ENCODE data around the gene TAOK3. TPM values are rescaled to one million over a fixed set of nuclear protein-coding genes. Genes with fewer than 3 reads are reported as not detected.

The TAOK3 gene
- total RNA-seq, 1 experiment from 2014 or later, result 39.1 TPM

- no peaks in the 10 kb centered on the region for H3K4me1 Mint-ChIP-seq (ENCODE audit: low read depth, unreplicated experiment)
- H3K27me3 Mint-ChIP-seq (ENCODE audit: unreplicated experiment), result no peaks in the 10 kb centered on the region
- DNase-seq, result no peak
- no peak overlapping the region for H3K4me3 Mint-ChIP-seq (ENCODE audit: low read depth, unreplicated experiment)
- TF ChIP-seq, protein P1, sequence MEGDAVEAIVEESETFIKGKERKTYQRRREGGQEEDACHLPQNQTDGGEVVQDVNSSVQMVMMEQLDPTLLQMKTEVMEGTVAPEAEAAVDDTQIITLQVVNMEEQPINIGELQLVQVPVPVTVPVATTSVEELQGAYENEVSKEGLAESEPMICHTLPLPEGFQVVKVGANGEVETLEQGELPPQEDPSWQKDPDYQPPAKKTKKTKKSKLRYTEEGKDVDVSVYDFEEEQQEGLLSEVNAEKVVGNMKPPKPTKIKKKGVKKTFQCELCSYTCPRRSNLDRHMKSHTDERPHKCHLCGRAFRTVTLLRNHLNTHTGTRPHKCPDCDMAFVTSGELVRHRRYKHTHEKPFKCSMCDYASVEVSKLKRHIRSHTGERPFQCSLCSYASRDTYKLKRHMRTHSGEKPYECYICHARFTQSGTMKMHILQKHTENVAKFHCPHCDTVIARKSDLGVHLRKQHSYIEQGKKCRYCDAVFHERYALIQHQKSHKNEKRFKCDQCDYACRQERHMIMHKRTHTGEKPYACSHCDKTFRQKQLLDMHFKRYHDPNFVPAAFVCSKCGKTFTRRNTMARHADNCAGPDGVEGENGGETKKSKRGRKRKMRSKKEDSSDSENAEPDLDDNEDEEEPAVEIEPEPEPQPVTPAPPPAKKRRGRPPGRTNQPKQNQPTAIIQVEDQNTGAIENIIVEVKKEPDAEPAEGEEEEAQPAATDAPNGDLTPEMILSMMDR (IDR thresholded peaks at IDR 0.05; ENCODE audit: unreplicated experiment), result no peak
- intact Hi-C loops (cut with micrococcal nuclease; ENCODE audit: unreplicated experiment), result no loop called here
- peaks cover 41% of the 10 kb centered on the region for H3K36me3 Mint-ChIP-seq (ENCODE audit: insufficient read depth, unreplicated experiment)
- no peak overlapping the region for H3K27ac Mint-ChIP-seq (ENCODE audit: unreplicated experiment)
- BruUV-seq (replicated peaks), result no TSS peak
- H3K9me3 Mint-ChIP-seq (ENCODE audit: low read depth, unreplicated experiment), result no peaks in the 10 kb centered on the region
- CTCF ChIA-PET, result interaction anchor here (0.7 kb wide), 1 partner anchor 225 kb away, joined by 3 read pairs; no protein-coding TSS in a partner anchor
These were observed 25.8 kb upstream of the TAOK3 start for GRCh38 chr12:118398524-118398923.

DNA sequence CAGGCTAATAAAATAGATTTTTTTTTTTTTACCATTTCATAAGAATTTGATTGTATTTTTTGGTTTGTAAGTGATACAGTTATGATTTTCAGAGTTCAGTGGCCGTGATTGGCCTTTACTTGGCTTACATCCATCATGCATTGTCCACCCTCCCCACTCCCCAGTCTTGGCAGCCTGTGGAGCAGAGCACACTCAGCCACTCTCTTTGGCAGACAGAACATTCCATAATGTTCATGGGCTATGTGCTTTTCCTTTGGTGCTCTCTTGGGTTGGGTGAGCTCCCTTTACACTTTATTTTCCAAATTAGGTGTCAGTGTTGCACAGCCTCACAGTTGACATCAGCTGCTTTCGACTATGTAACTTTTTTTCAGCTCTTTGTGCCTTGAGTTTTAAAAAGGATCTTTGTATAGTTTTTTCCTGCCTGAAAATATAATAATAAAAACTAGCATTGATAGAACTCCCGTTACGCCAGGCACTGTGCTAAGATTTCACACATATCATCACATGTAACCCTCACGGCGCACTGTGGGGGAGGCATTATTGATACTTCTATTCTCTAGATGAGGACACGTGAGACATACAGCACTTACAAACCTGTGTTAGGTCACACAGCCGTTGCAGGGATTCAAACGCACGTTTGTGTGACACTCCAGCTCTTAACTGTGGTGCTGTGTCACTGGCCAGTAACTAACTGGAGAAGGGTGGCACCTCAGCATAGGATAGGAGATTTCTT, 25.2 kb upstream of the TAOK3 start:
- no peaks in the 10 kb centered on the region for H3K27me3 Mint-ChIP-seq (ENCODE audit: unreplicated experiment)
- no peaks in the 10 kb centered on the region for H3K9me3 Mint-ChIP-seq (ENCODE audit: low read depth, unreplicated experiment)
- no peak overlapping the region for H3K27ac Mint-ChIP-seq (ENCODE audit: unreplicated experiment)
- DNase-seq, result no peak
- BruUV-seq (replicated peaks), result no TSS peak
- no peak overlapping the region for H3K4me3 Mint-ChIP-seq (ENCODE audit: low read depth, unreplicated experiment)
- no peaks in the 10 kb centered on the region for H3K4me1 Mint-ChIP-seq (ENCODE audit: low read depth, unreplicated experiment)
- CTCF ChIA-PET, result interaction anchor here (0.6 kb wide), 1 partner anchor 8 kb away, joined by 3 read pairs; no protein-coding TSS in a partner anchor
- intact Hi-C loops (cut with micrococcal nuclease; ENCODE audit: unreplicated experiment), result no loop called here
- TF ChIP-seq, protein P1 (IDR thresholded peaks at IDR 0.05; ENCODE audit: unreplicated experiment), result no peak
- peaks cover 39% of the 10 kb centered on the region for H3K36me3 Mint-ChIP-seq (ENCODE audit: insufficient read depth, unreplicated experiment)

DNA sequence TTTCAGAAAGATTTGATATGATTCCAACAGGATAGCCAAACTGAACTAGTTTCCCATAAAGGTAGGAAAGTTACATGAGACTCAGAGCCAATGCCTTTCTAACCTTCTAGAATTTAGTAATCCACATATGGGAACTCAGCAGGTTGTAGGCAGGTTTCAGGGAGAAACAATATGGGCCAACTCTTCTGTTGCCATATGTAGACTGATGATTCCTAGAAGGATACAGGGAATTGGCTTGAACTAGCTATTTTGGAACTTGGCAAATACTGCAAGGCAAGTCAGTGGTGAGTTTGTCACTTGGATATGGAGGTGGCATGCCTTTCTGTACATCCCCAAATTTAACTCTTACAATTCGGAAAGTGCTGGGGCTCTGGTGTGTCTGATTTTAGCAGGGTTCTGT, 19.1 kb upstream of the TAOK3 start:
- Mint-ChIP-seq H3K9me3 (ENCODE audit: low read depth, unreplicated experiment) (no peaks in the 10 kb centered on the region), H3K27ac (ENCODE audit: unreplicated experiment) (no peak overlapping the region), H3K4me1 (ENCODE audit: low read depth, unreplicated experiment) (no peaks in the 10 kb centered on the region), H3K36me3 (ENCODE audit: insufficient read depth, unreplicated experiment) (peaks cover 47% of the 10 kb centered on the region), H3K4me3 (ENCODE audit: low read depth, unreplicated experiment) (no peak overlapping the region), H3K27me3 (ENCODE audit: unreplicated experiment) (no peaks in the 10 kb centered on the region)
- CTCF ChIA-PET, result interaction anchor here (0.6 kb wide), 1 partner anchor 281 kb away, joined by 3 read pairs; no protein-coding TSS in a partner anchor
- BruUV-seq (replicated peaks), result no TSS peak
- TF ChIP-seq, protein P1 (IDR thresholded peaks at IDR 0.05; ENCODE audit: unreplicated experiment), result no peak
- intact Hi-C loops (cut with micrococcal nuclease; ENCODE audit: unreplicated experiment), result no loop called here
- DNase-seq, result no peak

DNA sequence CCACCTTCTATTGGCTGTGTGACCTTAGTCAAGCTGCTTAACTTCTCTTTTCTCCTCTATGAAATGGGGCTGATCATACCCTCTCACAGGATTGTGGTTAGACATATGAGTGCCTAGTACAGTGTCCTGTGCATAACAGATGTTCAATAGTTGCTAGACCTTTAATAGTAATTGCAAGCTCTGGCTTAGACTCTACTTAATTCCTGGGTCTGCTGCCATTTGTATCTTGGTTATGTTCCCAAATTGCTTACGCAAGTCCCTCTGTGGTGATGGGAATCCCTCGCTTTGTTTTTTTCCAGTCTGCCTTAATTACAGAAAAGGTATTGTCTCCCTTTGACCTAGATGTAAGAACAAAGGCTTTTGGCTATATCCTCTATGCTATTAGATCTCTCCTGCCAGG, 18.7 kb upstream of the TAOK3 start:
- BruUV-seq (replicated peaks), result no TSS peak
- no peaks in the 10 kb centered on the region for H3K4me1 Mint-ChIP-seq (ENCODE audit: low read depth, unreplicated experiment)
- no peak overlapping the region for H3K4me3 Mint-ChIP-seq (ENCODE audit: low read depth, unreplicated experiment)
- no peak for DNase-seq
- H3K9me3 Mint-ChIP-seq (ENCODE audit: low read depth, unreplicated experiment), result no peaks in the 10 kb centered on the region
- TF ChIP-seq, protein P1 (IDR thresholded peaks at IDR 0.05; ENCODE audit: unreplicated experiment), result no peak
- H3K27ac Mint-ChIP-seq (ENCODE audit: unreplicated experiment), result no peak overlapping the region
- intact Hi-C loops (cut with micrococcal nuclease; ENCODE audit: unreplicated experiment), result no loop called here
- no peaks in the 10 kb centered on the region for H3K27me3 Mint-ChIP-seq (ENCODE audit: unreplicated experiment)
- H3K36me3 Mint-ChIP-seq (ENCODE audit: insufficient read depth, unreplicated experiment), result peaks cover 48% of the 10 kb centered on the region
- CTCF ChIA-PET, result interaction anchor here (0.5 kb wide), 1 partner anchor 568 kb away, joined by 6 read pairs; no protein-coding TSS in a partner anchor
